HG03342 (cell line): ENCODE data around the gene CPNE8.

Experiments used
- ATAC-seq: cut with Tn5 transposase; IDR thresholded peaks from one replicate; pipeline ENCODE4 v1.9.1; 2021; ENCODE audit warnings: mild to moderate bottlenecking, moderate library complexity; ENCODE audit not compliant: unreplicated experiment

The CPNE8 gene

DNA sequence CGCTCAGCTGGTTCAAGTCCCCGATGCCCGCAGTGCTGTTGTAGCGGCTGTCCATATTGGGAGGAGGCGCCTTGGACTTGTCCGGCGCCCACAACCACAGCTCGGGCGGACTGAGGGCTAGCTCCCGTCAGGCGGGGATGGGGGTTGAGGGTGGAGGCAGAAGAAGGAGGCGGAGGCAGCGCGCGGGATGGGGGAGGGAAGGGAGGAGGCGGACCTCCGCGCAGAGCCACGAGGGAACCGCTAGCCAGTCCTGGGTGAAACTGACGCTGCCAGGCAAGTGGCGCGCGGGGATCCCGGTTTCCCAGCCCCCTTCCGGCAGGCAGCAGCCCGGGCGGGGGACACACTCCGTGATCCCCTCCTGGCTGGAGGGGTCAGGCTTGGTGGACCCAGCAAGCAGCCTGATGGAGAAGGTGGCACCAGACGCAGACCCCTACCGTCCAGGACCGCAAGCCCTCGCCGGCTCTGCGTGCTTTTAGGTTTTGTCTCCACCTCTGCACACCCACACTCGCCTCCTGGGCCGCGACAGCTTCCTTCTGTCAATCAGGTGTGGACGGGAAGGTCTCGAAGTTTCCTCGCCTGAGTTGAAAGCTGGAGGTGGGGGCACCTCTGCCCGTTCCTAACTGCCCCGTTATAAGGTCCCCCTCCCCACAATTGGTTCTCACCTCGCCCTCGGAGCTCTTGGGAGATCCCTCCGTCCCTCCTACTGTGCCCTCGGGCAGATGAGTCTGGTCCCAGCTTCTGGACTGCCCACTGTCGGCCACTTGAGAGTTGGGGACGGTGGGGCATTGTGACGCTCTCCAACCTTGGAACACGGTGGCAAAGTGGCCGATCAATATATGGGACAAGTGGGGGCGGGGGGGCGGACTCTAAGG, at the start of gene CPNE8:
Gene CPNE8, minus strand, starts transcription at position 112 of the 872 bp plus-strand sequence. Its CDS starts 57 bp downstream, at position 55.
- ATAC-seq, result peak; percentile 62

DNA sequence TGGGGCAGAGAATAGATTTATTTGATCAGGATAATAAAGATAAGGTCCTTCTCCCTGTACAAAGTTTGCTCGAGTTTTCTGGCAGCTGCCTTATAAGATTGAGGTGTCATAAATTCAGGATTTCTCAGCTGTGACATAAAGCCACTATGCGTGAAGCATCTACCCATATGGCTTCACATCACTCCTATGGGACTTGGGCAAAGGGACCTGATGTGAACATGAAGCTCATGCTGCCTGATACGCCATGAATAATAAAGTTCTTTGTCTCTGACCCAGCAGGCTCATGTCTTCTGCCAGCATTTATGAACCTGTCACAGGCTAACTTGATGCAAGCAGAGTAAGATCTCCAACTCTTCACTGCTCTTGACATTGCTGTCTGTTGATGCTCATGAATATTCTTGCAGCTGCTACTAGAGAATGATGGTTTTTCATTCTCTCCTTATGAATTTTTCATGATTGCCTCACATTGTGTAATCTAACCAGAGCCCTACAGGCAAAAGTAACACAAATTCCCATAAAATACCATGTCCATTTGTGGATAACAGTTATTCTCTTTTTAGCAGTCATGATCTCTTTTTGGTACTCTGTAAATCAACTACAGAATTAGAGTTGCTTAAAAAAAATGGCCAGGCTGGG, 49.0 kb upstream of the CPNE8 start:
- ATAC-seq, result no peak

DNA sequence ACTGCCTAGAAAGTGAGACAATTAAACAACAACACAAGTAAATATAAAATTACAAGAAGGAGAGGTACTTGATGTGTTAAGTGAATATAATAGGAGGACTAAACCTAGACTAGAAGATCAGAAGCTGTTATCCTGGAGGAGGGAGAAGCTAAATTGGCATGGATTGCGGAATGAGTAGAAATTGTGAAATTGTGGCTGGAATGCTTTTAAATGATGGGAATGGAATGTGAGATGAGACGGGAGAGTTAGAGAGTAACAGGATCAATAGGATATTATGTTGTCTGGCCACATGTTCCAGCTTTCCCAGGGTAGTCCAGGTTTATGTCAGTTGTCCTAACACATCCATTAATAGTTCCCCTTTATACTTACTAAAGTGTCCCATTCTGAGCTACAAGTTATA, 44.0 kb upstream of the CPNE8 start:
- no peak for ATAC-seq

DNA sequence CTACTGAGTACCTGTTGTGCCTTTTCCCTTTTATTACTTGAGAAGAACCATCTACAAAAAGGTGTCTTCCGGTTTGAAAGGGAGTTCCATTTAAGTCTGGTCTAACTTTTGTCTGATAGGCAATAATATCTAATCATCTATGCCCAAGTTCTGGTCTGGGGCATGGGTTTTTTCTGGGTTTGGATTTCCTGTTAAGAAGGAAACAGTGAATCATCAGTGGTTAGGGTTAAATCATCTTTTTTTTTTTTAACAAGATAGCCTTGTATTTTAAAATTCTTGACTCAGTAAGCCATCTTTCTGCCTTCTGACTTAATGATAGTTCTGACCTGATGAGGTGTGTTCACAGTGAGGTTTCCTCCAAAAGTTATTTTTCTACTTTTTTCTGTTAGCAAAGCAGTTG, 29.3 kb upstream of the CPNE8 start:
- no peak for ATAC-seq

DNA sequence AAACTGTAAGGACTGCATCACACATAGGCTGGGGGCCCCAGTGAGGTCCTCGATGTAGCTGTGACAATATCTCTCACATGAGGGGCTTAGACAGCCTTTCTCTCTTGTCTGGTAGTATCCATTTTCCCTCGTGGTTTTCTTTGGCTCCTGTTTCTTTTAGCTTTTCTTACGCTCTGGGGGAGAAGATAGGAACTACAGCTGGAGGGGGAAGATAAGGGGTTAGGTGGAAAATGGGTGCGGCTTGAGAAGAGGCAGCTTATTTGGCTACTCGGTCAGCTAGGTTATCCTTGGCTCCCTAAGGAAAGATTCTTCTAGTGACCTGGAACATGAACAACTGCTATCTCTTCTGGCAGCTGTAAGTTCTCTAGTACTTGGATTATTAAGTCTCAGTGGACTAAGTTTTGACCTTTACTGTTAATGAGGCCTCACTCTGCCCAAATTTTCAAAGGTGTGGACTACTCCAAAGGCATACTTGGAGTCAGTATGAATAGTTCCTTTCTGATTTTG, 28.7 kb upstream of the CPNE8 start:
- no peak for ATAC-seq

DNA sequence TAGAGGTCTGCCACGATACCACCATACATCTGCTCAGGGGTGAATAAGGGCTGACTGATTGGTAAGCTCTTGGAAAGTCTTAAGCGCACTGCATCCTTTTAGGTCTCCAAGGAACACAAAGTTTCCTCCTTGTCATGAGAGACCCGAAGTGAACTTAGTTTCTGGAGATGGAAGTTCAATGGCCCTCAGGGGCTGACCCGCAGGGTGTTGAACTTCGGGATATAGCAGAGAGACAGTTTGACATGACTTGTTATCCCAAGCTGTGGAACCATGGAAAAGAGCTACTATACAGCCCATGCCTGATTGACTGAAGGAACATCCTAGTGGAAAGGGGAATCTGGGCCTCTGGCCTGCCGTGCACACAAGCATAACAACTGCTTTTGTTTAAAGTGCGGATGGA, 26.9 kb upstream of the CPNE8 start:
- ATAC-seq, result no peak

DNA sequence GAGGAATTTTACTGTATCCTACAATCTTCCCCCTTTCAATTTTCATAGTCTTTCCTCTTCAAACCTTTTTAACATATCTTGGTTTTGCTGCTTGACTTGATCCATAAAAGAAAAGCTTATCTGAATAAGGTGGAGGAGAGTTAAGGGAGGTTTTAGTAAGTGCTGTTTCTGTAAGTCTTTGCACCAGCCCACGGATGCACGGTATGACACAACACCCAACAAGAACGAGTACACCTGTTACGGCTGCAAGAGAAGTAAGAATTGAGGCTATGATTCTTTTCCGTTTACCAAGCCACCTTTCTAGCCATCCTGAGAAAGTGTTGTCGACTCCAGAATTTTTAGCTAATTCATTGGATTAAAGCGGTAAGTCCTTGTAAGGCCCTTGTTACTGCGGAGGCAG, 26.1 kb upstream of the CPNE8 start:
- ATAC-seq, result no peak

DNA sequence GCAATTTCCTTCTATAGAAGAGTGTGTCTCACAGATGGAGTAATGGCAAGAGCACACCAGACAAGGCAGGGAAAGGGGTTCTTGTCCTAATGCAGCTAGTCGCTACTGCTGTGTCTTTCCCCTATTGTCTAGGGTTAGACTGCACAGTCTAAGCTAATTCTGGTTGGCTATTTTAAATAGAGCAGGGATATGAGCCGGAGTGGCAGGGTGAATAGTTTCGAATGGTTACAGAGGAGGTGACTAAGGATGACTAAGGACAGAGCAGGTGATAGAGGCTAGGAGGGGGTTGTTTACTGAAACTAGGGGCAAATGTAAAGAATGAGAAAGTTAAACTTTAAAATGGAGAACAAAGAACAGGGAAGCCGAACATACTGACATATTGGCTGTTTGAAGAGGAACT, 25.6 kb upstream of the CPNE8 start:
- ATAC-seq, result no peak

DNA sequence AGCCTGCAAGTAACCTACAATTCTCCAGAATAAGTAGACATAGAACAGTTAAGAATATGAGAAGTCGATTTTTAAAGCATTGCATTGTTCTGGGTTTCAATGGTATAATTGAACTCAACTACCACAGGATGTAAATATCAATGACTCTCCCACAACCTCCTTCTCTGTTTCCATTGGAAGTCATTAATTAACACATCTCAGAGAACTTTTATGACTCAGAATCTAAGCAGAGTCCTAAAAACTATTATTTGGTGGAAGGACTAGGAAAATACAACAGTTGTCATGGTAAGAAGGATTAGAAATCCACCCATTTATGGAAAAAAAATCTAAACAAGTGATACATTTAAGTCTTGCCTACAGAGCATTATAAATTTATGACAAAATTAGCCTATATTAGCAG, 21.1 kb upstream of the CPNE8 start:
- no peak for ATAC-seq

DNA sequence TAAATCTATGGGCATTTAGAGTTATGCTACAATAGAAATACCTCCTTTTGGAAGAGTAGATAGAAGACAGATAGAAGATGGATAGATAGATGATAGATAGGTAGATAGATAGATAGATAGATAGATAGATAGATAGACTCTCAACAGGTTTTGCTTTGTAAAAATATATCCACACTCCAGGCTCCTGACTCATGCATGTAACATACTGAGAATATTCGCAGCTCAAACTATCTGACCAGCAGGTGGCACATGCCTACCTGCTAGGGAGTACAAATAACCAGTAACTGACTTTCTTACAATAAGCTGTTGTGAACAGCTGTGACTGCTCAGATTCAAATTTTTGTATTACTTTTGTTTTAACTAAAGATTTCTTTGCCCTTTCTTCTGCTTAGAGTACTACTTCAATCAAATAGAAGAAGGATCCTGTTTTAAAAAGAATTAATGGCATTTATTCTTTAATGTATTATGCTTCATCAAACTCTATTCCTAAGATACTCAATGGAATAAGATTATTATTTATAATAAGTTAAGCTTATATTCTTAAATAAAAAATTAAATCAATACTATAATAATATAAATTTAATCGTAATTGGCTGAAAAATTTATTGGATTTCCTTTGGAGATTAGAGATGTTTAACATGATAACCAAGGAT, 15.8 kb upstream of the CPNE8 start:
- peak; percentile 98 for ATAC-seq

DNA sequence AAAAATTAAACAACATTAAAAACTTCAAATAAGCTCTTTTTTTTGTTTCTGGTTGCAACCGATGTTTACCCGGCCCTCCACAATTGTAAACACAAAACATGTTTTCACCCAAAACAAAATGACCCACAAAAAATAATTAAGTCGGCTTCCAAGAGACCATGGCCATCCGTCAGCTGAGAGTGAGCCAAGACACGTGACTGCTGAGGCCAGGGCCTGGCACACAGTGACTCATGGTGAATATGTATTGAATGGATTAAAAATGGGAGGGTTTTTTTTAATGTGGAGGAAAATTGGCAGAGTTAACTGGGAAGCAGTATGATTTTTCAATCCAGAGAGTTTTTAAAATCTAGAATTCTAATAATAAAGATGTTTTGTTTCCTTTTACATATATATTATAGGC, 13.8 kb upstream of the CPNE8 start:
- no peak for ATAC-seq

DNA sequence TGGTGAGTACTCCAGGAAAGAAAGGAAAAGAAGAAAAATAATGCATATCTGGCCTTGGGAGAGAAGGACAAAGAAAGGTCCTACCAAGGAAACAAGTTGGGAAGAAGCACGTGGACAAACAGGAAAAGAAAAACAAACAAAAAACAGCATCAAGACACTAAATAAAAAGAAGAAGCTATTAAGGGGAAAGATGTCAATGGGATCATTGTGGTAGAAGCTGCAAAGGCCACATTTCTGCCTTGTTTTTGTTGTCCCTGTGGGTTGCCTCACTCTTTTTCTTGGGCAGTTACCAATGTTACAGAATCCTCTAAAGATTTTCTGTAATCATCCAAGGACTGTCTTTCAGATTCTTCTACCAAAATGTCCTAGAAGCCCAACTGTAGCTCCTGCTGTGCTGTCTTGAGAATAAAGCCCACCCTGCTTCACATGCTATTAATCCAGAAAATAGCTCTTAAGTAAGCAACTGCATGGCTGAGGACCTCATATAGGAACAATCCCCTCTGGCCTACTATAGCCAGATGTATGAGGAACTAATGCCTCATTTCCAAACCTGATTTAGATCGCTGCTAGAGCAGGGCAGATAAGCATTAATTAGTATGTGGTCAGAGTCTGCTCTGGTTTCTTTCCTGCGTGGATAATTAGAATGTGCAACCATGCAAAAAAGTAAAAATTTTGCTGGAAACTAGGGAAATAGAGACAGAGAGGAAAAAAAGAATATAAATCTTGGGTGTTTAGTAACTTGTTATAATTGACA, 10.2 kb upstream of the CPNE8 start:
- no peak for ATAC-seq

DNA sequence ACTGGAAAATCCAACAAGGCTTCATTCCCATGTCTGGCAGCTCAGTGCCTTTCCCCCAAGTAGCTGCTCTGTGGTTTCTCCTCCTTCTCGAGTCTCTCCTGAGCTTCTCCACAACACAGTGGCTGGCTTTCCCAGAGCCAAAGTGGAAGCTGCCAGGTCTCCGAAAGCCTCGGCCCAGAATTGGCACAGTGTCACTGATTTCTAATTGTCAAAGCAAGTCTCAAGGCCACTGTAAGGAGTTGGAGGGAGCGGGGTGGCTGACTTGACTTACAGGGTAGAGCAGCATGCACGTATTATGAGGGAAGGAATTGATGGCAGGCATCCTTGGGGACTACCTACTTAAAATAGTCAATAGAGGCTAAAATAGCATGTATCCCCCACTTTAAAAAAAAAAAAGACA, 6.7 kb upstream of the CPNE8 start:
- no peak for ATAC-seq

DNA sequence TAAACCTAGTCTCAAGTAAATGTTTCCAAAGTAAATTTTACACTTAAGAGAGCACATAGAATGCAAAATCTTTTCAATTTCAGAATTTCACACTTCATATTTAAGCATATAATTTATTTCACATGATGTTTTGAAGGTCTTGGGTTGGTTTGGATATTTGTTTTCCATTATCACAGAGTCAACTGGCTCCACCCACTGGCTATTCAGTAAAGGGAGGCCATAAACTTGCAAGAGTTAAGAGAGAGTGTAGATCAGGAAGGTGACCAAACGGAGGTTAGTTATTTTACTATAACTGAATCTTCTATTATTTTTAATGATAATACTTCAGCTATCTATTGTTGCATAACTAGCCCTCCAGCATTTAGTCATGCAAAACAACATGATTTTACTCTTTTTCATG, 6.2 kb upstream of the CPNE8 start:
- ATAC-seq, result no peak

DNA sequence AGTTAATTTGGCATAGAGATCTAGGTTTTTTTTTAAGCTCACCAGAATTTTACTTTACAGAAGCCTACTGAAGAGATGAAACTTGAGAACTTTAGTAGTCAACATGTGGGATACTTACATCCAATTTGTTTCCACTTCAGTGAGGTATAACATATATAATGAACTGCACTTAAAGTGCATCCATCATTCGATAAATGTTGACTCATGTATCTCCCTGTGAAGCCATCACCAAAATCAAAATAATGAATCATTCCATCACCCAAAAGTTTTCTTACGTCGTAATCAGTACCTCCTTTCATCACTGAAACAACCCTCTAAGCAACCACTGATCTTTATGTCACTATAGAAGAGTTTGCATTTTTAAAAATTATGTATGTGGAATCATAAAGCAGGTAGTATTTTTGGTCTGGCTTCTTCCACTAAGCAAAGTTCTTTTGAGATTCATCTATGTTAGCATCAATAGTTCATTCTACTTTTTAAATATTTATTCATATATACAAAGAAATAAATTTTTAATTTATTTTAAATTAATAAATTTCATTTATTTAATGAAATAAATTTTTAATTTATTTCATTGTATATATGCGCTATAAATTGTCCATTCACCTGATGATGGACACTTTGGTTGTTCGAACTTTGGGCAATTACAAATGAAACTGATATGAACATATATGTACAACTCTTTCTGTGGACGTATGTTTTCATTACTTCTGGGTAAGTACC, 2.0 kb upstream of the CPNE8 start:
- no peak for ATAC-seq

DNA sequence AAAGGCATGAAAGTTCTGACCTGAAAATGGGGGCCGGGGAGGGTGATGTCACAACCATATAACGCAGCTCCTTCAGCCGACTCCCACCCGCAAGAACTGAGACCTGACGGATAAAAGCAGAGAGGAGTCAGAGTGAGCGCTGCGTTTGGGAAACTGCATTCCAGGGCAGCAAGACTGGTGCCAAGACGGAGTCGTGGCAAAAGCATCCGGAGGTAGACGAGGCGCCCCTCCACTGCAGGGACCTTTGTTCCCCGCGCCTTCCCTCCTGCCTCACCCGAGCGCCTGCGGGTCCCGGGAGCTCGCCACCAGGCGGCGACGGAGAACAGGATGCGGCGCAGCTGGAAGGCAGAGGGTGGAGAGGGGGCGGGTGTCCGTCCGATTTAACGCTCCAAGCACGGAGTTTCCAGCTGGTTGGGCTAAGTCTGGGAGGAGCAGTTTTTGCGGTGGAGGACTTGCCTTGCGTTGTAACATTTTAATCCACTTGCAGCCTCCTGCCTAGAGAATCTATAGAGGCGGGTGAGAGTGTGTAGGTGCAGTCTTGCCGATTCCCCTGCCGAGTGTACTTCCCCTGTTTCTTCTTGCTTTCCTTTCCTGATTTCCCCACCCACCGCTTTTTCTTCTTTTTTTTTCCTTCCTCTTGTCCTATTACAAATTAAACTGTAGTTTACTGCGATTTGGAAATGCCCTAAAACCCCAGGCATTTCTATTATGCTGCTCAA, 1.2 kb upstream of the CPNE8 start:
- peak; percentile 57 for ATAC-seq

DNA sequence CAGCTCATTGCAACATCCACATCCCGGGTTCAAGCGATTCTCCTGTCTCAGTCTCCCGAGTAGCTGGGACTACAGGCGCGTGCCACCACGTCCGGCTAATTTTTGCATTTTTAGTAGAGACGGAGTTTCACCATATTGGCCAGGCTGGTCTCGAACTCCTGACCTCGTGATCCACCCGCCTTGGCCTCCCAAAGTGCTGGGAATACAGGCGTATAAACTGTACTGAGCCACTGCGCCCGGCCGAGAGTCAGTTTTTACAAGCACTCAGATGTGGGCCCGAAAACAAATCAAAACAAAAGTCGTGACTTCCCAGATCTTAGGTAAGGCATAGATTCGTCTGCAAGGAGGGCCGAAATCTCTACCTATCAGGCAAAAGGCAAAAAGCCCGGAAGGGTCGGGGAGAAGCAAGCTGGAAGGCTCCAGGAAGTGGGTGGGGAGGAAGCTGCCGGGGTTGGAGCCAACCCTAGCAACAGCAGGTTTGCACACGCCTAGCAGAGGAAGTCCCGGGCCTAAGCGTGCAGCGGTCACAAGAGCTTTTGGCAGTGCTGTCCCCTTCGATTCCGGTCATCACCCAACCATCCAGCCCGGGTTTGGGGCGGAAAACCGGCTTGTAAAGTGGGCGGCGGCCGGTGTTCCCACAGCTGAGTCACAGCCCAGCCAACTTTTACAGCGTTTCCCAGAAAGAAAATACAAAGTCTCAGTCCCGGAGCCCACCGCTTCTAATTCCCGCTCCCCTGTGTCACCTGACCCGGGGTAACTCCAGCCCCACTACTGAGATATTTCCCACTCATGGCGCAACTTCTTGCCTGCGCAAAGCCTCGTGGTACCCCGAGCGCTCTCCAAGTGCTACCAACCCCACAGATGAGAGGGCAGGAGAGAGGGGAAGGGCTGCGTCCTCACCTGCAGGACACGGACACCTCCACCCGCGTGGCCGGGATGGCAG, 583 bp downstream of the CPNE8 start:
- ATAC-seq, result peak; percentile 68

DNA sequence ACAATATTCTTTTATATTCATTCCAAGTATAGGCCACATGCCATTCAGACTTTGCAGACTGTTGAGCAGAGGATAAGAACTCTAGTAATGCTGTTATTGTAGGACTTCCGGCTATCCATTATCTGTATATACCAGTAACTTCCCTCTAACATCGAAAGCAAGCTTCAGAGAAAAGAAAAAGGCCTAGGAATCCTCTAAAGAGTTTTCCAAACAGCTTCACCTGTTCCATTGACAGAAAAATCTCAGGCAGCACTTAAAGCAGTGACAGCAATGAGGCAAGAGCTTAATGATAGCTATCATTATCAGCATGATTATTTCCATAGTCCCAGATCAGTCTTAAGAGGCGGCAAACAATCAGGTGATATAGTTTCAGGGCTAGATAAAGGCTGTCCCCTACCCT, 1.8 kb downstream of the CPNE8 start:
- ATAC-seq, result no peak
